ENCODE results near the gene SLC38A10.

DNA sequence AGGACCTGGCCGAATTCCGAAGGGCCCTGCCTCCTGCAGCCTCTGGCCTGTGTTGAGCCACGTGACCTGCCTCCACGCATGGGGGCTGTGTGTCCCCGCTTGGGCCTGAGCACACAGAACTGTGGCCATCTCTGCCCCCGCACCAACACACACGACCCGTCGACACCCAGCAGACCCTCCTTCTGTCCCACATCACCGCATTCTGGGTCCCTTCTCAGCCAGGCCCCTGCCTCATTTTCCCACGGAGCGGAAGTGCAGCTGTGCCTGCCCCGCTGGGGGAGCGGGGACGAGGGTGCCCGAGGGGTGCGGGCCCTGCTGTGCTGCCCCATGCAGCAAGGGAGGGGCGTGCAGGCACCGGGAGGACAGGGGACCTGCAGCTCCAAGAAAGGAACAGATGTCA lies 37.6 kb downstream of the SLC38A10 start:
- TF ChIP-seq POLR2A (IDR thresholded peaks at IDR 0.05; ENCODE audit: low read length): no peak
- no peak for TF ChIP-seq GATA1 (IDR thresholded peaks at IDR 0.05; ENCODE audit: low read depth, low read length)
